Stimulated activated CD4-positive, alpha-beta T cell treated with anti-CD3 and anti-CD28 coated beads, TNF-alpha, amount 100 ng/mL, for 1 hour (primary cell): Measurements from ENCODE around the gene RUBCNL.
A peak's percentile ranks its signal among the peaks of the same experiment; 100 is the strongest.

Experiments
- DNase-seq, 3 donors: peaks; one replicate each; pipeline ENCODE4 v3.0.0-alpha.2; 2020; ENCODE audit warnings: low read depth in 3 of 3, low spot score in 1 of 3

Gene RUBCNL

GRCh38 chr13:46313024-46313423 lies 74.0 kb downstream of the RUBCNL start:
- DNase-seq = no peak

GRCh38 chr13:46311217-46311616 lies 75.8 kb downstream of the RUBCNL start:
- no peak for DNase-seq

- no peak for DNase-seq
These were observed 77.0 kb downstream of the RUBCNL start for GRCh38 chr13:46310066-46310465.

GRCh38 chr13:46307554-46307953 lies 79.5 kb downstream of the RUBCNL start:
- DNase-seq = no peak

GRCh38 chr13:46304546-46304945 lies 82.5 kb downstream of the RUBCNL start:
- DNase-seq = no peak

GRCh38 chr13:46303742-46304385 lies 83.2 kb downstream of the RUBCNL start:
- no peak for DNase-seq

GRCh38 chr13:46297361-46297811 lies 89.7 kb downstream of the RUBCNL start:
- no peak for DNase-seq

- DNase-seq = no peak
These were observed 90.1 kb downstream of the RUBCNL start for GRCh38 chr13:46296921-46297320.

GRCh38 chr13:46296115-46296822 lies 90.8 kb downstream of the RUBCNL start:
- DNase-seq = no peak

GRCh38 chr13:46295491-46296114 lies 91.4 kb downstream of the RUBCNL start:
- peak in 2 of 3 donors; percentile 18 to 21 for DNase-seq

- DNase-seq = no peak
These were observed 93.6 kb downstream of the RUBCNL start for GRCh38 chr13:46293436-46293835.
